Measurements from ENCODE around the gene MEN1.

MEN1 gene

DNA sequence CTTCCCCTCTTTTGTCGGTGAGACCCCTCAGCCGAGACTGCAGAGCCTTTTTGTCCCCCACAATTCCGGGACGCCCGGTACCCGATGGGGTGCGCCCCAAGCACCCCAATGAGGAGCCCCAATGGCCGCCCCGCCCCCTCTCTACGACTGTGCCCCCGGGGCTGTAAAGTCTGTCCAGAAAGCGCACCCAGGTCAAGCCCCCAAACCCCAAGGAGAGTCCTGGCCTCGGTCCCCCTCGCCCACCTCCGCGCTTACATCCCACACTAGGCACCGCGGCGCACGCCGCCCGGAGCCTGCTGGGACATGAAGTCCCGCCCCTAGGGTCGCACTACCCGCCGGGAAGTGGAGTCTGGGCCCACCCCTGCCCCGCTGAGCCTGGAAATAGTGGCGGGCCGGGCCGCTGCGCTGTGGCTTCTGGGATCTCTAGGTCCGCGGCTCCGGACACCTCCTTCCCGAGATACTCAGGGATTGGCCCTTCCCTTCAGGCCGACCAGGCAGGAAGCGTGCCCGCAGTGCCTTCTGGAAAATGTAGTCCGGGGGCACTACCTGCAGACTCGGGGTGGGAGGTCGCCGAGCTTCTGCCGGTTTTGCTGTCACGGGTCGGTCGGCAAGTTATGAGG, at the start of gene MEN1:
TSS of gene MEN1 (minus strand) at position 281 of the 620 bp plus-strand sequence. CDS start 442 bp downstream, outside the sequence.
- DNase-seq (ENCODE audit: low read depth), result peak; percentile 65

DNA sequence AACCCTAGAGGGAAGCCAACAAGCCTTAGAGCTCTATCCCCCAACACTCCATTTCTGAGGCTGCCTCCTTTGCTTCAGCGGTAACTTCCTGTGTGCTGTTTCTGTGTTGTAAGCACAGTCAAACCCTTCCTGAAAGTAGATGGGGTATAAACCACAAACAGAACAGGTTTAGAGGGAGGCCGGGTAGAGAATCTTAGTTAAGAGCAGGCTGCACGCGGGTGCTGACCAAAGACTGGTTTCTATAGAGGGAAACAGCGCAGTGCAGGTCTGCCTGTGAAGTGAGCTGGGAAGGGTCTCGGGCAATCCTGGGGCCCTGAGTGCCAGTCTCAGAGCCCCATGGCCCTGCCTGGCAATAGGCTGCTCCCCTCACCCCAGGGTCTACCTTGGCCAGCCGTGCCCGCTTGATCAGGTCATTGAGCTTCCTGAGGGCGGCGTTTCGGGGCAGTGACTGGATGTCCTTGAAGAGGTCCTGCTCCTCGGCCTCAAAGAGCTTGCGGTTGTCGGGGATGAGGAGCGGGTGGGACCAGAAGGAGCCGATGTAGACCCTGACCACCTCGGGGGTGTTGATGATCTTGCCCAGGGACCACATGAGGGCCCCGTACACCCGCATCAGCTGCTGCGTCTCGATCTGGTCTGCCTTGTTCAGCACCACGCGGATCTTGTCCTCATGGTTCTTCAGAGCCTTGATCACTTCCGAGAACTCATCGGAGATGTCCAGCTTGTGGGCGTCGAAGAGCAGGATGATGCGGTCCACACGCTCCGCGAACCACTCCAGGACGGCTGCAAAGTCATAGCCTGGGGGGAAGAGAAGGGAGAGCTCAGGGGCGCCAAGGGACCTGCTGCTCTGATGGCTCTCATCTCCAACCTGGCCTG, 49.4 kb upstream of the MEN1 start:
- DNase-seq (ENCODE audit: low read depth), result no peak

DNA sequence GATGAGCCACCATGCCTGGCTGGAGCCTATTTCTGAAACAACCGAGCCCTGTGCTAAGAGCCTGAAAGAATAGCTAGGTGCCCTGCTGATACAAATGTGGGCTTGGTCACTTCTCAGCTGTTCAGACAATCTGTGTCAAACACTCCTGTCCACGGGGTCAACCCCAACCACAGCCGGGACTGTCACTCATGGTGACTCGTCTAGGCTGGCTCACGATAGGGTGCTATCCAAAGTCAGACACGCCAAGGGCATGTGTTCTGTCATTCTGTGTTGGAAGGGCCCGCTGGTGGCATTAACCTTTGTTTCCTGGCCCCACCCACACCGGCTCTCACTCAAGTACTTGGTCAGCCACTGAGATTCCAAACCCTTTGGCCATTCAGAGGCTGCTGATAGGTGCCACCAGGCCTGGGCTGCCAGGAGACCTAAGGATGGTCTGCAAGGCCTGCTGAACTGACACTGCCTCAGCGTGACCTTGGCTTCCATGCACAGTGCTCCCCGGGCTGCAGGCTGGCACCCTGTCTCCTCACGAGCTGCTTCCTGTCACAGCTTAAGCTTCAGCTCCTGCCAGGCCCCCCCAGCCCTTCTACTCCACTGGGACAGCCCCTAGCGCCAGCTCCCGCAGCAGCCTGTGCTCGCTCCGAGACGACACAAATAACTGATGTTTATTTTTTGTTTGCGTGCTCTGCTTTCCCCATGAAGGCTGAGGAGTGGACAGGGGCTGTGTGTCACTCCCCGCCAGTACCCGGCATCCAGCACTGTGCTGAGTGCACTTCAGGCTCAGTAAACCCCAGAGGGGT, 48.3 kb upstream of the MEN1 start:
- DNase-seq (ENCODE audit: low read depth), result no peak

DNA sequence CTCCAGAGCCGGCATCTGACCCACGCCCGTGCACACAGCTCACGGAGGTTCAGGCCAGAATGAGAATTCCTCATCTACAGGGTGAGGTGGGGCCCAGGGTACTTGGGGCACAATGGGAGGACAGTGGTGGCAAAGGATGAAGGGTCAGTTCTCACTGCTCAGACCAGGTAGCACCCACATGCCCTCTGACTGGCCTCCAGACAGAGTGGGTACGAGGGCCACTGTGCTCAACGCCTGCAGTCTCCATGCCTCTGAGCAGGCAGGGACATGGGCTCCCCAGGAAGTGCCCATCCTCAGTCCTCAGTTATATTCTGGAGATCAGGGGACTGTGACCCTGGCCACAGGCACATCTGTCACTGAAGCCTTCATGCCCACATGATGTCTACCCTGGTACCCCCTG, 47.1 kb upstream of the MEN1 start:
- no peak for DNase-seq (ENCODE audit: low read depth)

DNA sequence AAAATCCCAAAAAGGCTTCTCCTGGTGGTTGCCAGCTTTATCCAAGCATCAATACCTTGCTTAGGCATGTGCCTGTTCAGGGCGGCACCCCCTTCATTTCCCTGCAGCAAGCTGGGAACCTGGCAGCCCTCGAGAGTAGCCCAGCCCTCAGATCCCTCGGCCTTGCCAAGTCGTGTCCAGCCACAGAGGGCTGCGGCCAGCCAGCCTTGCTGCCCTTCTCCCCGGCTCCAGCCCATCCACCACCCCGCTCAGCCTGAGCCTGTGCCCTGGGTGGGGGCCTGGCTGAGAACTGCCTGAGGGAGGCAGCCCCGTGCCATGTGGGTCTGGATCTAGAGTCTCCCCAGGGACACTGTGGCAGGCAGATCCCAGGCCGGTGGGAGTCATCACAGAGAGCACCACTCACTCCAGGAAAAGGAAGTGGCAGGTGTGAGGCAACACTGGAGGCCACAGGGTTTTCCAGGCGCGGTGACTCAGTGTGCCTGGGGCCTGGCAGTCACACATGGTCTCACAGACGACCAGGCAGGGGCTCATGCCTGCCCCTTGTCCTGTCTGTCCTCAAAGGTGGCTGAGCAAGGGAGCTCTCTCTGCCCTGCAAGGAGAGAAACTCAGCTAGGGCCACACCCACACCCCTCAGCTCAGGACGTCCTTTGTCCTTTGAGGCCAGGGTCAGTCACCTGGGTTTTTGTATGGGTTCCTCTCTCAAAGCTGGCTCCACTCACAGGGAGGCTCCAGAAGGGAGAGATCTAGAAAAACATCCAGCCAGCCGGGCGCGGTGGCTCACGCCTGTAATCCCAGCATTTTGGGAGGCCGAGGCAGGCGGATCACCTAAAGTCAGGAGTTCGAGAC, 46.3 kb upstream of the MEN1 start:
- DNase-seq (ENCODE audit: low read depth), result no peak

DNA sequence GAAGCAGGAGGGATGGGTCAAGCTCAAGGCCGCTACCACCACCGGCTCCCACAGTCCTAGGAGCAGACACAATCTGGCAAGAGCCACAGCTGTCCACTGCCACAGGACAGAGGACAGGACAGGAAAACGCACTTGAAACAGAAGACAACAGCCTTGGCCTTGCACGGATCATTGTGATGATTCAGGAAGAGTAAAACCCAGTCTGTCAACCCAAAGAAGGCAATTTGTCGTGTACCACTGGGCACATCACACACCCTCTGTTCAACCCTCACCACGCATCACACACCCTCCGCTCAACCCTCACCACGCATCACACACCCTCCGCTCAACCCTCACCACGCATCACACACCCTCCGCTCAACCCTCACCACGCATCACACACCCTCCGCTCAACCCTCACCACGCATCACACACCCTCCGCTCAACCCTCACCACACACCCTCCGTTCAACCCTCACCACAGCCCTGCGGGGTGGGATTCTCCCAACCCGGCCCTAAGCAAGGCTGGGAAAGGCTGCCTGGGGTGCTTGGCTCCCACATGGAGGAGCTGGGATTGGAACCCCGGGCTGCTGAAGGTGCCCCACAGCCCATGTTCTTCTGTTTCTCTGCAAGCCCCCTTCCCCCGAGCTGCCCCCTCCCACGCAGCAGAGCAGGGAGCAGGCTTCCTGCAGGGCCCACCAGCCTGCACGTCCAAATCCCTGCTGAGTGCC, 45.4 kb upstream of the MEN1 start:
- no peak for DNase-seq (ENCODE audit: low read depth)

DNA sequence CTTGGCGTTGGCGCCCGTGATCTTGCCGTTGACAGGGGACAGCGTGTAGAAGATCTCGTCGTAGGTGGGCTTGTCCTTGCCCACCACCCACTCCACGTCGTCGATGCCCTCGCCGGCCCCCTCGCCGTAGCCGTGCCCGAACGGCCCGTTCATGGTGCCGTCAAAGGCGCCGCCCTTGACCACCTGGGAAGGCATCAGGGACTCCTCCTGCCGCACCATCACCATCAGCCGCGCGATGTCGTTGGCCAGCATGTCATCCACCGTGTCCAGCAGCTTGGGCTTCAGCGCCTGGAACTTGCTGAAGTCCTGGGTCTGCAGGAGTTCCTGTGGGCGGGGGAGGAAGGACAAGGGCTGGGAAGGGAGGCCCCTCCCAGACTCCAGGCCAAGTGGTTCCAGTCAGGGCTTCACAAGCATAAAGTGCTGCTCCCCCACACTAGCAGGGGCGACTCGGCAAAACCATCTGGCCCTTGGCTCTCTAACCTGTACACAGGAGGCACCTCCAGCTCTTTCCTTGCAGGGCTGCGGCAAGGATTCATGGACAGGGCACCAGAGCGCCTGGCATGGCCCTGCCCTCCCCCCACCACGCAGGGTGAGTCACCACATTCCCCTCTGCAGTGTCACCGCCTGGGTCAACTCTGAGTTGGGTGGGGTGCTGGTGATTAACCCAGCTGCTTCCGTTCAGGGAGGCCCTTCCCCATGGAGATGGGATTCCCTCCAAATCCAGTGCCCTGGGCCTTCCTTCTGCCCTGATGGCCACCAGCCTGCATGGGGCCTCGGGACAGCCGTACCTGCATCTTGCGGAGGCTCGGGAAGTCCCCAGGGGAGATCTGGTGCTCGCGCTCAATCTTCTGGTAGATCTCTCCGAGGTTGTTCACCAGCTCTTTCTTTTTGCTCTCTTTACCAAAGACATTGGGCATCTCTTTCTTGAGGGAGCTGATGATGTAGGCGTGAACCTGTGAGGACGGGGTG, 44.5 kb upstream of the MEN1 start:
- no peak for DNase-seq (ENCODE audit: low read depth)

DNA sequence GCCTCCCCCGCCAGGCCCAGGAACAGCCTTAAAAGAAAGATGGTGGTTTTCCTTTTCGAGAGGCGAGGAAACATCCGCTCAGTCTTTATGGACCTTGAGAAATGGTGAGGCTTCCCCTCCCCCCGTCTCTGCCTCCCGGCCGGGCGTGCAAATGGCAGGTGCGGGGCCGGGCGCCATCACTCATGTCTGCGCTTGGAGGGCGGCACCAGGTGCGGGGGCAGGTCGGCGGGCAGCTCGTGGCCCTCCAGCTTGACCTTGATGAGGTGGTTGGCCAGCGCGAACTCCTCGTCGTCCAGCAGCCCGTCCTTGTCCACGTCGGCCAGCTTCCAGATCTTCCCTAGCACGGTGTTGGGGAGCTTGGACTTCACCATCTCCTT, 43.8 kb upstream of the MEN1 start:
- DNase-seq (ENCODE audit: low read depth), result no peak

DNA sequence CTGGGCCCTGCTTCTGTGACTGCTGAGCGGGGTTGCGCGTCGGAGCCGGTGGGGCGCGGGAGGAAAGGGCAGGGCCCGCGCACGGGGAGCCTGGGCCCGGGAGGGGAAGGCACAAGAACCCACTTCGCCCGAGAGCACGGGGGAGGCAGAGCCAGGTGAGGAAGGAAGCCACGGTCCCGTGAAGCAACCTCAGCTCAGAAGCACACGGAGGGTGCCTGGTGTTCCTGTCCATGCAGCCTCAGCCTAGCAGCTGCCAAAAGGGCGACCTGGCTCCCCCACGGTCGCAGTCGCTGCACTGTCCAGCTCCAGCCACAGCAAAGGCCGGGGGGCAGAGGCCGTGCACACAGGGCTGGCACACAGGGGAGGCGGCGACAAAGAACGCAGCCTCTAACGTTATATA, 43.4 kb upstream of the MEN1 start:
- DNase-seq (ENCODE audit: low read depth), result no peak

DNA sequence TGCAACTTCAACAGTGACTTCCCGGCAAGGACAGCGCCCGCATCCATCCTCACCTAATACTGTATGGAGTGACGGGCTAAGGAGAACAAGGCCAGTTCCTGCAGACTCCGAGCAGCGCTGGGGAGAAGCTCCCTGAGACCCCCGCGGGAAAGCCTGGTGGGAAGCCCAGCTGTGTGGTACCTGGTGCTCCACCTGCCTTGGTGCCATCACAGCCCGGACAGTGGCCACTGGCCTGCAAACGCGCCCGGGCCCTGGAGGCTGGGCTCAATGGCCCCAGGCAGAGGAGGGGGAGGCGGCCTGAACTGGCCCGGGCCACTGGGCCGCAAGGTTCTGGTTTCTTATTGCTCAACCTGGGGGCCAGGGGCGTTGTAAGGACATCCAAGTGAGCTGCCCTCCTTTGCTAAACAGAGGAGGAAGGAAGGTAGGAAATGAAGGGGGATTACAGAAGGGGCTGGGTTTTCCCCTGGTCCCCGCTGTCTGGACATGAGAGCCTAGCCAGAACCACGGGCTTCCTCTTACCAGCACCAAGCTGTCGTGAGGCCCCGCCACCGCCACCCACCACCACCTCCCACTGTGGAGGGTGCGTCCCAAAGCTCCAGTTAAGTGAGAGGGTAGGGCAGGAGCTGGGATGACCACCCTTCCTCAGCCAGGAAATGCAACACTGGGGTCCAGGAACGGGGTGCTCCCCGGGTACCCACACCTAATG, 42.6 kb upstream of the MEN1 start:
- DNase-seq (ENCODE audit: low read depth), result no peak

DNA sequence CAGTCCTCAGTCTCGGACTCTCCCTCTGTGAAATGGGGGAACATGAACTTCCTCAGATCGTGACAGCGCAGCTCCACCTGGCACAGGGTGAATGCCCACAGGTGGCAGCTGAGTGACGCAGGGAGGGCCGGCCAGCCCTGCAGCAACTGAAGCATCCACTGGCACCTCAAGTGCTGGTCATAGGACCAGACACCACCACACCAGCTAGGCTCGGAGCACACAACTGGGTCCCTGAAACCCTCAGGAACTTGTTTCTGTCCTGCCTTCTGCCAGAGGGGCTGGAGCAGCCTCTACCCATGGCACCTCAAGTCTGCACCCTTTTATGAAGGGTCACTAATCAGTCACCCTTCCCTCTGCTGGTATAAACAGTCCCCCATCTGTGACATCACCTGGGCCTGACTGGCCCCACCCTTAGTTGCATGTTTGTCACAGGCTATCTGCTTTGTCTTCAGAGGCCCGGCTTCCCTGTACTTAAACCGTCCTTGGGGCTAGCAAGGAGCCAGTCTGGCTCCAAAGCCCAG, 41.5 kb upstream of the MEN1 start:
- no peak for DNase-seq (ENCODE audit: low read depth)

DNA sequence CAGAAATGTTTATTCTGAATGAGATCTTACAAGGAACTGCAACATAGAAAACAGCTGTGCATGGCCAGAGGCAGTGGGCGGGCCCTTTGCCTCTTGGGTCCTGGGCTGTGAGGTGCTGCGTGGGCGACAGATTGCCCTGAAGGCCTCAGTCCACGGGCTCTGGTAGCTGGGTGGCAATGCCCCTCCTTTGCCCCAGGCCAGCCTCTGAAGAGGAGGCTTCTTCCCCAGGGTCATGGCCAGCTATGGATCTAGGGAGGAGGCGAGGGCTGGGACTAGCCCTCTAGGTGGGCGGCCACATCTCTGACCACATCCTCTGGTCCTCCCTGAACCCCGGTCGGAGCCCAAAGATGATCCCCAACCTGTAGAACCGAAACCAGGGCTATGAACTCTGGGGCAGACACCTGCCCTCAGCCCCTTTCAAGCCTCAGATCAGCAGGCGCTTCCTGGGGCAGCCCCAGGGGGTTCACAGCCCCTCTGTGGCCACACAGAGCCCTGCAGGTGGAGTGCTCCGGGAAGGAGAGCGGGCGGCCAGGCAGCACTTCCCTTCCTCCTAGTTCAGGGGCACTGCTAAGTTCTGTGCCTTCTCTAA, 40.7 kb upstream of the MEN1 start:
- no peak for DNase-seq (ENCODE audit: low read depth)

DNA sequence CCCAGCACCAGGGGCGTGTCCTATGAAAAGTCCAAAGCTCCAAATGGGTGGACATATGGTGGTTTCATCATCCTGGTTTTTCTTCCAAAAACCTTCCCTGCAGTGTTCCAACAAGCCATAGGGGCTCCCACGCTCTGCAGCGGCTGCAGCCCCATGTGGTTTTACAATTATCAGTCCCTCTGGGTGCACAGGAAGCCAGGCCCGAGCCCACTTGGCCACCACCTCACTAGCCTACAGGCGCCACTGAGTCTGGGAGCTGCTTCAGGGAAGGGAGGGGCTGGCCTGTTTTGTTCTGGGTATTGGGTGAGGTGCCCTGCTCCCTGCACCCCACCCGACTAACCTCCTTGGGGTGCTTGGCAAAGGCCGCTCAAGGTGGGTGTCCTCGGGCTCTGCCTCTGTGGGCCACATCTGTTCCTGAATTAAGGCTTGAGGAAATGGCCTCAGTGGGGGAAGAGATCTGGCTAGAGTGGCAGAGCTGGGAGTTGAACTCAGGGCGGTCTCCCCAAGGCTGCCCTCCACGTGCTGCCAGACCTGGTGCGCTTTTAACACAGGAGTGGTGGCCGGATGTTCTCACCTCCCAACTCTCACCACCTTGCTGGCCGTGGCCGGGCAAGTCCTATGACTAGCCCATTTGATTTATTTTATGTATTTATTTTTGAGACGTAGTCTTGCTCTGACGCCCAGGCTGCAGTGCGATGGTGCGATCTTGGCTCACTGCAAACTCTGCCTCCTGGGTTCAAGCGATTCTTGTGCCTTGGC, 39.4 kb upstream of the MEN1 start:
- no peak for DNase-seq (ENCODE audit: low read depth)

DNA sequence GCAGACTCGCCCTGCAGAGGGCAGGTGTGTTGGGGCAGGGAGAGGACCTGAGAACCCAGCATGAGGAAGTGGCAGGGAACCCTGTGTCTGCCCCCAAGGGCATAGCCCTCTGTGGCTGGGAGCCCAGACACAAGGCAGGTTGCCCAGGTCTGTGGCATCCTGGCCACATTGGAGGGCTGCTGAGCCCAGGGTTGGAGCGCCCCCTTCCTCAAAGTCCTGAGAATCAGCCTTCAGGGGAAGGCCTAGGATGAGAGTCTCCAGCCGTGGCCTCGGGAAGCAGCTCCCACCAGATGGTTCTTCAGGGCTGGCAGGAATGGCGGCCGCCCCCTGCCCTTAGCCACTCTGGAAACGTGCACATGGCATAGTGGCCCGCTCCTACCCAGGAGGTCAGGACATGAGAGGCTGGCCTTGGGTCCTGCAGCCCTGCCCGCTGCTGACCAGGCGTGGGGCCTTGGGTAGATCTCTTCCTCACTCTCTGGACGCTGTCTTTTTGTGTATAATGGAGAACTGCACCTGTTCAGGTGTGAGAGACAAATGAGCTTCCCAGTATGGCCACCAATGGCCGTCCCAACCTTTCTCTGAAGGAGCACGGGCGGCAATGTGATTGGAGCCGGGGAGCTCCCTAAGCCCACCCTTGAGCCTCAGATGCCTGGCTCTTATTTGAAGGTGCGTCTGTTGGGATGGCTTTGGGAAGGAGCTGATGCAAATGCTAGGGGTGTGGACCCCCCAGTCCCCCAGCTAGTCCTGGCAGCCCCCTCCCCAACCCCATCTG, 38.7 kb upstream of the MEN1 start:
- DNase-seq (ENCODE audit: low read depth), result no peak

DNA sequence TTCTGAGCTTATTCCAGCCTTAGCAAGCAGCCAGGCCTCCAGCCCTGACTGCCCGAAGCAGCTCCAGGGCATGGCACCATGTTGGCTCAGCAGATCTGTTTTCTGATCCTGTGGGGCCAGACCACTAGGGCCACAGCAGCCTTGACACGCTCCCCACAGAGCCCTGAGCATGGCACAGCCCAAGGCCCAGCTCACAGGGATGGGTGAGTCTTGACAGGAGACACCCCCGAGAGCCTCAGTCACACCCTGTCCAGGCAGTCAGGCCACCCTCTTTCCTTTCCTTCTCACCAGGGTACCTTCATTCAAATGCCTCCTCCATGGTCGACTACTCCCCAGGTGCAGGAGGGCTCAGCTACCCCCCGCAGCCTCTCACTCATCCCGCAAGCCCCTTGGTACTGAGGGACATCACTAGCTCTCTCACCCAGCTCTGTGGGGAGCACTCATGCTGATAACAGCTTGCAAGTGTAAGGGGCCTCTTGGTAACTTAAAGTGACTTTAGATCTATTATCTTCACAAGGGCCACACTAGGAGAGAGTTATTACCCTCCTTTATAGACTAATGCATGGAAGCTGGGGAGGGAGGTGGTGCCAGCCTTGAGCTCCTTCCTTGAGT, 38.0 kb upstream of the MEN1 start:
- no peak for DNase-seq (ENCODE audit: low read depth)

DNA sequence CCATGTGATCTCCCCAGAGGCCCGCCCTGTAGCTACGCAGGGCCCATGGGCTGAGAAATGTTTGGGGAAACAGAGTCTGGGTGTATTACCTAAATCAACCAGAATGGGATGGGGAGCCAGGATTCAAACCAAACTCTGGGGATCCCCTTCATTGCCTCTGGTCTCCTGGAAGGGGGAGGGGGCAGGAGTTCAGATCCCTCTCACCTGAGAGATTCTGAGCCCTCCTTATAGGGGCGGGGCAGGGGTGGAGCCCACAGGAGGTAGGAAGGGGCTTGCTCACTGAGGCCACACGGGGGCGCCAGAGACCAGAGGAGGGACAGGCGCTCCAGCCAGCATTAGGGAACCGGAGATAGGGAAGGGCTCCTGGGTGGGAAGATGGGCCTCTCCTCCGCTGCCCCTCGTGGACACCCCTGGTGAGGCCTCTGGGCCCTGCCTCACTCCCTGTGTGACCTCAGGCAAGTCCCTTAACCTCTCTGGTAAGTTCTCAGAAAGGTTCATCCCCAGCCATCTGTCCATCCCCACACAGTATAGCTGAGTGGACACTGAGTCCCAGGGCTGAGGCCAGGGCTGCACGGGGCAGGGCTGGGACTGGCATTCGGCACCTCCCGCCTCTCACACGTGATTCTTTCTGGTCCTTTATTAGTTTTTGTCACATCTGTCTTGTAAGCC, 36.8 kb upstream of the MEN1 start:
- peak; percentile 88 for DNase-seq (ENCODE audit: low read depth)

Measured in activated T-helper 1 cell treated with Interleukin-2 at 50 U/mL for 16 hours (primary cell).